Subcutaneous adipose tissue (tissue), 4 donors: Measurements from ENCODE around the gene LRRC75A. TPM values are rescaled to one million over a fixed set of nuclear protein-coding genes. Genes with fewer than 3 reads are reported as not detected.

ENCODE experiments used
- CTCF ChIP-seq: fragments of 450-650 bp; IDR thresholded peaks from one replicate; pipeline ENCODE4 v1.5.1; 2016; ENCODE audit warnings: low read depth, mild to moderate bottlenecking, control low read depth, antibody characterized with exemption, moderate library complexity
- total RNA-seq, 4 donors: library from RNA; depleted of rRNA; stranded (reverse); fragments of >200 nt; gene quantifications; one replicate each; pipeline ENCODE4 v1.1.0, GENCODE V29; 2016

The LRRC75A gene
- total RNA-seq, 4 donors from 2014 or later, result 1.5 to 4.0 (median 2.9) TPM; not detected in 1

- TF ChIP-seq CTCF, result no peak
Observed at GRCh38 chr17:16484445-16485175, 7.4 kb downstream of the LRRC75A start.

GRCh38 chr17:16483021-16483645 lies 8.9 kb downstream of the LRRC75A start:
- no peak for TF ChIP-seq CTCF

GRCh38 chr17:16482253-16482652 lies 9.7 kb downstream of the LRRC75A start:
- no peak for TF ChIP-seq CTCF

GRCh38 chr17:16480995-16481394 lies 11.0 kb downstream of the LRRC75A start:
- TF ChIP-seq CTCF, result no peak

- no peak for TF ChIP-seq CTCF
Observed at GRCh38 chr17:16479264-16479663, 12.7 kb downstream of the LRRC75A start.

- TF ChIP-seq CTCF, result no peak
Observed at GRCh38 chr17:16478649-16479048, 13.3 kb downstream of the LRRC75A start.

GRCh38 chr17:16477666-16478065 lies 14.3 kb downstream of the LRRC75A start:
- TF ChIP-seq CTCF, result no peak
